ENCODE data around the gene MUC2. TPM values are rescaled to one million over a fixed set of nuclear protein-coding genes. Genes with fewer than 3 reads are reported as not detected.

Gene MUC2
- total RNA-seq, 1 experiment from 2014 or later = 0.47 TPM

DNA sequence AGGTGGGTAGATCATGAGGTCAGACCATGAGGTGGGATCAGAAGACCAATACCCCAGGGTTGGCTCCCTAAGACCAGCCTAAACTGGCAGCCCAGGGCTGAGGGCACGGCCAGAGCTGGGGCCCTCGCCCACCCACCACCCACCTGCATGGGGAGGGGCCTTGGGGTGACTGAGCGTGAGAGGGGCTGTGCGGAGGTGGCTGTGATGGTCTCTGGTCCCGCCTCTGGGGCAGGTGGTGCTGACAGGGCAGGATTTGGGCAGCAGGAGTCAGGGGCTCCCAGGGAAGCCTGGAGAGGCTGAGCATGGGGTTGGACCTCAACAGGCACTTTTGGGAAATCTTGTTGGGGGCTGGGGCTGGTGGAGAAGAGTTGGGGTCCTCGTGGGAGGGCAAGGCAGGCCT, 43.3 kb downstream of the MUC2 start:
- no peaks in the 10 kb centered on the region for H3K9me2 ChIP-seq (ENCODE audit: insufficient read depth)
- no peak overlapping the region for H3K4me3 ChIP-seq (replicated peaks in 1 of 2; ENCODE audit: low read depth in 1 of 2, low read length in 2 of 2)
- POLR2A ChIA-PET = no interaction called here
- H3K79me2 ChIP-seq (ENCODE audit: insufficient read depth, low read length) = no peaks in the 10 kb centered on the region
- H3K9ac ChIP-seq (ENCODE audit: low read length) = no peak overlapping the region
- intact Hi-C loops (cut with micrococcal nuclease) = no loop called here
- H3K9me3 ChIP-seq (ENCODE audit: control insufficient read depth in 1 of 2, insufficient read depth in 1 of 2, low read depth in 1 of 2, low read length in 2 of 2) = no peaks in the 10 kb centered on the region
- DNase-seq (ENCODE audit: low read depth, low spot score) (no peak), ATAC-seq (no peak)
- H3K4me1 ChIP-seq (ENCODE audit: control insufficient read depth in 1 of 2, insufficient read depth in 2 of 2, low read length in 2 of 2) = no peaks in the 10 kb centered on the region; a peak in 1 of 4 replicates
- H2AFZ ChIP-seq (ENCODE audit: low read depth, low read length, poor library complexity, severe bottlenecking) = no peak overlapping the region
- peaks cover 3% of the 10 kb centered on the region; the same call in 1 of the 2 replicates for H3K27me3 ChIP-seq (ENCODE audit: insufficient read depth, low read length)
- no peak overlapping the region for H3K4me2 ChIP-seq (ENCODE audit: low read length)
- CTCF ChIA-PET = no interaction called here
- H3K27ac ChIP-seq (ENCODE audit: low read depth, low read length) = no peak overlapping the region
- no peak for TF ChIP-seq TCF7L2 (IDR thresholded peaks at IDR 0.05; ENCODE audit: borderline replicate concordance, extremely low read depth, insufficient read depth, insufficient read length)
- TF ChIP-seq, protein P1, sequence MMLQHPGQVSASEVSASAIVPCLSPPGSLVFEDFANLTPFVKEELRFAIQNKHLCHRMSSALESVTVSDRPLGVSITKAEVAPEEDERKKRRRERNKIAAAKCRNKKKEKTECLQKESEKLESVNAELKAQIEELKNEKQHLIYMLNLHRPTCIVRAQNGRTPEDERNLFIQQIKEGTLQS (IDR thresholded peaks at IDR 0.05) = no peak
- no peak for TF ChIP-seq CEBPB (IDR thresholded peaks at IDR 0.05; ENCODE audit: low read depth)
- TF ChIP-seq POLR2AphosphoS5 (IDR thresholded peaks at IDR 0.05; ENCODE audit: low read depth, low read length) = no peak
- TF ChIP-seq YY1 (IDR thresholded peaks at IDR 0.05; ENCODE audit: extremely low read depth, insufficient replicate concordance, low read depth, low read length) = no peak
- no peak for TF ChIP-seq FOSL1 (IDR thresholded peaks at IDR 0.05; ENCODE audit: low read depth)
- TF ChIP-seq JUND (IDR thresholded peaks at IDR 0.05) = no peak
- no peak for TF ChIP-seq POLR2A (IDR thresholded peaks at IDR 0.05; ENCODE audit: borderline replicate concordance, extremely low read depth, insufficient read depth, insufficient read length)
- no peak for TF ChIP-seq EGR1 (IDR thresholded peaks at IDR 0.05; ENCODE audit: low read depth)
- TF ChIP-seq CBX3 (IDR thresholded peaks at IDR 0.05; ENCODE audit: low read depth) = no peak
- TF ChIP-seq EZH2 (IDR thresholded peaks at IDR 0.05) = no peak
- no peak for TF ChIP-seq ELF1 (IDR thresholded peaks at IDR 0.05; ENCODE audit: borderline replicate concordance, low read depth)
- TF ChIP-seq, protein P2, sequence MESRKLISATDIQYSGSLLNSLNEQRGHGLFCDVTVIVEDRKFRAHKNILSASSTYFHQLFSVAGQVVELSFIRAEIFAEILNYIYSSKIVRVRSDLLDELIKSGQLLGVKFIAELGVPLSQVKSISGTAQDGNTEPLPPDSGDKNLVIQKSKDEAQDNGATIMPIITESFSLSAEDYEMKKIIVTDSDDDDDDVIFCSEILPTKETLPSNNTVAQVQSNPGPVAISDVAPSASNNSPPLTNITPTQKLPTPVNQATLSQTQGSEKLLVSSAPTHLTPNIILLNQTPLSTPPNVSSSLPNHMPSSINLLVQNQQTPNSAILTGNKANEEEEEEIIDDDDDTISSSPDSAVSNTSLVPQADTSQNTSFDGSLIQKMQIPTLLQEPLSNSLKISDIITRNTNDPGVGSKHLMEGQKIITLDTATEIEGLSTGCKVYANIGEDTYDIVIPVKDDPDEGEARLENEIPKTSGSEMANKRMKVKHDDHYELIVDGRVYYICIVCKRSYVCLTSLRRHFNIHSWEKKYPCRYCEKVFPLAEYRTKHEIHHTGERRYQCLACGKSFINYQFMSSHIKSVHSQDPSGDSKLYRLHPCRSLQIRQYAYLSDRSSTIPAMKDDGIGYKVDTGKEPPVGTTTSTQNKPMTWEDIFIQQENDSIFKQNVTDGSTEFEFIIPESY (IDR thresholded peaks at IDR 0.05; ENCODE audit: extremely low read depth, insufficient replicate concordance, low read length) = no peak
- TF ChIP-seq ZNF274 (IDR thresholded peaks at IDR 0.05; ENCODE audit: low read depth, low read length) = no peak
- TF ChIP-seq SIN3A (IDR thresholded peaks at IDR 0.05; ENCODE audit: low read depth) = no peak
- TF ChIP-seq SP1 (IDR thresholded peaks at IDR 0.05; ENCODE audit: low read depth) = no peak
- no peak for TF ChIP-seq CTCF (IDR thresholded peaks at IDR 0.05 in 2 of 3, conservative IDR thresholded peaks at IDR 0.05 in 1 of 3; ENCODE audit: borderline replicate concordance in 1 of 3, insufficient read depth in 1 of 3, low read depth in 2 of 3, low read length in 2 of 3)
- H4K20me1 ChIP-seq (ENCODE audit: insufficient read depth) = no peaks in the 10 kb centered on the region
- no peaks in the 10 kb centered on the region for H3K36me3 ChIP-seq (ENCODE audit: control insufficient read depth in 1 of 2, insufficient read depth in 2 of 2, low read length in 2 of 2)
- BruUV-seq (replicated peaks) = no TSS peak
- RAD21 ChIA-PET (ENCODE audit: low non-redundant PET in 1 of 2, low total read pairs in 2 of 2, uncharacterized antibody in 2 of 2, unreplicated experiment in 2 of 2) = no interaction called here
